Keratinocyte (primary cell): Measurements from ENCODE around the gene MRGPRF. TPM values are rescaled to one million over a fixed set of nuclear protein-coding genes. Genes with fewer than 3 reads are reported as not detected.

ENCODE experiments used
- DNase-seq: peaks from one replicate; pipeline ENCODE4 v3.0.0-alpha.2; 2011; ENCODE audit warnings: low read depth, missing footprints, low spot score
- FAIRE-seq: peaks from 2 replicates; lab custom pipeline; 2011; peaks lifted over from hg19 to GRCh38; lab: Jason Lieb, UNC
- H2AFZ ChIP-seq: 2 replicates; pipeline ENCODE4 v1.6.0; 2012; ENCODE audit warnings: low read length, control low read depth, inconsistent platforms; ENCODE audit not compliant: control insufficient read depth
- H3K27ac ChIP-seq: 2 replicates; pipeline ENCODE4 v1.5.1; 2011; ENCODE audit warnings: low read length; ENCODE audit not compliant: control insufficient read depth, insufficient read depth
- H3K27me3 ChIP-seq: 3 replicates; pipeline ENCODE4 v1.6.0; 2011; ENCODE audit warnings: low read length; ENCODE audit not compliant: control insufficient read depth, insufficient read depth; ENCODE audit errors: extremely low read depth
- H3K36me3 ChIP-seq, 2 experiments: 2 replicates in 1 of 2; 3 replicates in 1 of 2; pipeline ENCODE4 v1.5.1; 2011; ENCODE audit warnings: low read length in 2 of 2, mild to moderate bottlenecking in 1 of 2; ENCODE audit not compliant: control insufficient read depth in 2 of 2, insufficient read depth in 2 of 2; ENCODE audit errors: extremely low read depth in 1 of 2
- H3K4me1 ChIP-seq: 3 replicates; pipeline ENCODE4 v1.5.1; 2011; ENCODE audit warnings: low read length; ENCODE audit not compliant: control insufficient read depth, insufficient read depth; ENCODE audit errors: extremely low read depth
- H3K4me2 ChIP-seq: 3 replicates; pipeline ENCODE4 v1.6.0; 2011; ENCODE audit warnings: low read depth, low read length; ENCODE audit not compliant: control insufficient read depth, insufficient read depth; ENCODE audit errors: extremely low read depth
- H3K4me3 ChIP-seq, 3 experiments: fragments of 200-600 bp in 1 of 3; sonication (generic) in 1 of 3; 2 replicates in 2 of 3; 3 replicates in 1 of 3; pipeline ENCODE4 v1.5.1; 2011 to 2016; ENCODE audit warnings: low read length in 3 of 3, mild to moderate bottlenecking in 3 of 3, control low read depth in 2 of 3, inconsistent platforms in 1 of 3, low read depth in 1 of 3, mixed read lengths in 1 of 3, mixed run types in 1 of 3, moderate library complexity in 1 of 3; ENCODE audit not compliant: control insufficient read depth in 2 of 3, insufficient read depth in 2 of 3; ENCODE audit errors: extremely low read depth in 1 of 3
- H3K79me2 ChIP-seq: 2 replicates; pipeline ENCODE4 v1.6.0; 2012; ENCODE audit warnings: low read length; ENCODE audit not compliant: control insufficient read depth, insufficient read depth
- H3K9ac ChIP-seq: 3 replicates; pipeline ENCODE4 v1.6.0; 2011; ENCODE audit warnings: low read length; ENCODE audit not compliant: control insufficient read depth, insufficient read depth; ENCODE audit errors: extremely low read depth
- H3K9me1 ChIP-seq: 3 replicates; pipeline ENCODE4 v1.6.0; 2011; ENCODE audit warnings: low read length; ENCODE audit not compliant: control insufficient read depth, insufficient read depth; ENCODE audit errors: extremely low read depth
- H3K9me3 ChIP-seq: 2 replicates; pipeline ENCODE4 v1.5.1; 2012; ENCODE audit warnings: low read depth, low read length; ENCODE audit not compliant: control insufficient read depth
- H4K20me1 ChIP-seq: 3 replicates; pipeline ENCODE4 v1.6.0; 2011; ENCODE audit warnings: low read length; ENCODE audit not compliant: control insufficient read depth, insufficient read depth; ENCODE audit errors: extremely low read depth
- CTCF ChIP-seq, 3 experiments: IDR thresholded peaks in 1 of 3; conservative IDR thresholded peaks in 1 of 3; optimal IDR thresholded peaks in 1 of 3; 2 replicates in 2 of 3; 3 replicates in 1 of 3; pipeline versions ENCODE3 to v1.5.1; 2011; ENCODE audit warnings: low read length in 3 of 3, mild to moderate bottlenecking in 3 of 3, moderate library complexity in 2 of 3, control low read depth in 1 of 3, inconsistent platforms in 1 of 3; ENCODE audit not compliant: insufficient read depth in 2 of 3; ENCODE audit errors: extremely low read depth in 1 of 3
- EZH2 ChIP-seq: IDR thresholded peaks from one replicate; pipeline ENCODE4 v1.6.1; 2012; ENCODE audit warnings: inconsistent platforms, mild to moderate bottlenecking, low read length, moderate library complexity
- dilution Hi-C: fragments of 300-500 bp; cut with MboI; formaldehyde crosslinking; loops from one replicate; pipeline ENCODE4 v1.7.0; 2020; ENCODE audit warnings: low sequenced_read_pairs; ENCODE audit not compliant: extremely low pct_ligation_motif_present
- polyA plus RNA-seq, 5 experiments: library from polyadenylated mRNA; depleted of rRNA in 3 of 5; stranded (reverse) in 3 of 5; stranded (forward) in 1 of 5; unstranded in 1 of 5; fragments of >200 nt; gene quantifications; 1 replicate in 1 of 5; 2 replicates in 3 of 5; 3 replicates in 1 of 5; pipeline versions ENCODE4 v1.2.1 to v1.2.3, GENCODE V29; 2011 to 2012; ENCODE audit warnings: missing spikeins in 2 of 5, low read depth in 1 of 5, low replicate concordance in 1 of 5

MRGPRF gene
- polyA plus RNA-seq, 1 donor (not counting 4 experiments of a cell fraction or from before 2014, with no cell fraction given) = not detected

- Histone ChIP-seq H3K27me3 (peaks cover 5% of the 10 kb centered on the region), H3K9me3 (no peaks in the 10 kb centered on the region), H3K27ac (no peak overlapping the region), H3K9me1 (no peaks in the 10 kb centered on the region), H3K4me2 (no peak overlapping the region), H3K79me2 (no peaks in the 10 kb centered on the region), H4K20me1 (no peaks in the 10 kb centered on the region), H3K4me1 (no peaks in the 10 kb centered on the region), H3K9ac (no peak overlapping the region), H3K4me3 (no peak overlapping the region), H3K36me3 (no peaks in the 10 kb centered on the region), H2AFZ (no peak overlapping the region)
- TF ChIP-seq CTCF (optimal IDR thresholded peaks at IDR 0.05 in 1 of 3, IDR thresholded peaks at IDR 0.05 in 1 of 3, conservative IDR thresholded peaks at IDR 0.05 in 1 of 3; ENCODE audit: extremely low read depth in 1 of 3, insufficient read depth in 2 of 3, low read length in 3 of 3) (no peak), EZH2 (no peak)
- FAIRE-seq (no peak), DNase-seq (no peak)
- dilution Hi-C loops = no loop called here
Measured at GRCh38 chr11:68982134-68982533, 30.9 kb downstream of the MRGPRF start.

- Histone ChIP-seq H4K20me1 (no peaks in the 10 kb centered on the region), H3K9me3 (no peaks in the 10 kb centered on the region), H3K4me2 (no peak within 1 kb of the TSS), H3K9me1 (no peaks in the 10 kb centered on the region), H2AFZ (no peak within 1 kb of the TSS), H3K9ac (no peak within 1 kb of the TSS), H3K36me3 (no peaks in the 10 kb centered on the region), H3K79me2 (no peaks in the 10 kb centered on the region), H3K4me1 (no peaks in the 10 kb centered on the region), H3K27me3 (peaks cover 12% of the 10 kb centered on the region), H3K27ac (no peak within 1 kb of the TSS), H3K4me3 (no peak within 1 kb of the TSS)
- no peak for TF ChIP-seq CTCF (optimal IDR thresholded peaks at IDR 0.05 in 1 of 3, IDR thresholded peaks at IDR 0.05 in 1 of 3, conservative IDR thresholded peaks at IDR 0.05 in 1 of 3; ENCODE audit: extremely low read depth in 1 of 3, insufficient read depth in 2 of 3, low read length in 3 of 3)
- no peak for TF ChIP-seq EZH2
- dilution Hi-C loops = no loop called here
- FAIRE-seq = no peak
- DNase-seq = no peak
Measured at GRCh38 chr11:68980776-68981065, 32.3 kb downstream of the MRGPRF start, which contains the start of gene MRGPRD. MRGPRD (minus strand) TSS chr11:68980986; CDS start chr11:68980986, 0 bp downstream.
